ENCODE results near the gene COL27A1. TPM values are rescaled to one million over a fixed set of nuclear protein-coding genes. Genes with fewer than 3 reads are reported as not detected.

COL27A1 gene
- polyA plus RNA-seq, 5 donors, result 117 to 182 (median 145) TPM

DNA sequence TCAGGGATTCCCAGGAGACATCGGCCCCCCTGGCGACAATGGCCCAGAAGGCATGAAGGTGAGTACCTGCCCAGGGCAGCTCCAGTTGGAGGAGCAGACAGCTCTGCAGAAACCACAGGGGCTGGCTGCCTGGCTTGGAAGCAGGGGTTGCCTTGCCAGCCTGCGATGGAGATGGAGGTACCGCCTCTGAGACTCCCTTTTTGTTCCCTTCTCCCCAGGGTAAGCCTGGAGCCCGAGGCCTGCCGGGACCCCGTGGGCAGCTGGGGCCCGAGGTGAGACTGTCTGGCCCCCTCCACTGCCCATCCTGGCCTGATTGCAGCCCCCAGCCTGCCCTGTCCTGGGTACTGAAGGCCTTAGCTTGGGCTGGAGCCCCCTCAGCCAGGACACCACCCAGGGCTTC is 84.9 kb downstream of the COL27A1 start:
- no peak for DNase-seq

DNA sequence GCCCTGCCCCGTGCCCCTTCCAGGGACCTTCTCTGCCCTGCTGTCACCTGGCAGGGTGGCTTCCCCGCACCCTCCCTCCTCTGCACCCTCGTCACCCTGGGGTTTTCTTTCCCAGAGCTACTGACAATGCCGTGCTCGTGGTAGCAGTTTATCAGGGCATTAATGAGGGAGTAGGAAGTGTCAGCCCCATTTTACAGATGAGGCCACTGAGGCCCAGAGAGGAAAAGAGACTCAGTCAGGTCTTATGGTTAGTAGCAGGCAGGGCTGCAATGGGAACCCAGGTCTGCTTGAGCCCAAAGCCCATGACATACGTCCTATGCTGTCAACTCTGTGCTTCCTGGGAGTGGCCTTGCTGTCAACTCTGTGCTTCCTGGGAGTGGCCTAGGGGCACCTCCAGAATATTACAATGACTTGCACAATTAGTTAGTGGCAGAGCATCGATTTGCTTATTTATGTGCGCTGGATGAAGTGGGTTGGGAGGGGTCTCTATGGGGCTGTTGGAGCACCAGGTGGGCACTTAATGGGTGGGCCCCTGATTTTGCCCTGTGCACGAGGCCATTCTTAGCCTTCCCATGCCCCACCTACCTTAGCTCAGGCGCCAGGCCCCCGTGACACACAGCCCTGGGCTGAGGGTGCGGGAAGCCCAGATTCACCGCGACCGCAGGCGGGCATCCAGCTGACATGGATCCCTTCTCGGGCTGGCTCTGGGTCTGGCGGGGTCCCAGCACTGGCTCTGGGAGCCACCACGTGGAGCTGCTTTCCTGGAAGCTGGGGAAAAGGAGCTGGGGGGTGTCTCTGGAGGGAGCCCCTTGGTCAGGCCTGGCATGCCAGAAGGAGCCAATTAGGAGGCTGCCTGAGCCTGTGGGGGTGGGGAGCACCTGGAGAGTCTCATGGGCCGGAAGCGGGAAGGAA is 85.6 kb downstream of the COL27A1 start:
- DNase-seq, result no peak

- no peak for DNase-seq
Measured at GRCh38 chr9:114242837-114243236, 87.5 kb downstream of the COL27A1 start.

DNA sequence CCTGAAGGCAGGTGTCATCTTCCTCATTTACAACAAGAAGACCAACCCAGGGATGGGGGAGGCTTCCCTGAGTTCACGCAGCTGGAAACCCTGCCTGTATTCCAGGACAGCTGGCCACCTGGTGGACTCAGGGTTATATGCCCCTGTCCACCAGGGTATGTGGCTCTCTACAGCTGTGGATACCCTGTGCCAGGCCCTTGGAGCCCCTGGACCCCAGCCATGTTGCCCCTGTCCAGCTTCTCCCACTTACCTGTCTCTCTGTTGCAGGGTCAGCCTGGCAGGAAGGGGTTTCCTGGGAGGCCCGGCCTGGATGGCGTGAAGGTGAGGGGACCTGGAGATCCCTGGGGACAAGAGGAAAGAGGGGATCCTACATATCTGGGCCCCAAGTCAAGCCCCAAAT is 87.9 kb downstream of the COL27A1 start:
- no peak for DNase-seq

DNA sequence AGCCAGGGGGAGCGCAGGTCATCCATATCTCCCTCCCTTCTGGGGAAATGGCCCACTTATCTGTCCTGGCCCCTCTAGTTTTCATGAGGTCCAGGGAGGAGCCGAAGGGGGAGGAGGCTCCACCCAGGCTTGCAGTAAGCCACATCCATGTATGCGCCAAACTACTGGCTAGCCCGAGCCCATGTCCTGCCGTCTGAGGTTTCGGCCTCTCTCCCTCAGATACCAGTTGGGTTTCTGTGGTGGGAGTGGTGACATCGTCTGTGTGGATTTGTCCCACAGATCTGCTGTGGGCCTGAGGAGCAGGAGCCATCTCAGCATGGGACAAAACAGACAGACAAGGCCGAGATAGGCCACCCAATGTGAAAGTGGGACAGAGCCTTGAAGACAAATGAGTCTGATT is 89.2 kb downstream of the COL27A1 start:
- DNase-seq, result no peak

- no peak for DNase-seq
Measured at GRCh38 chr9:114246558-114246957, 91.2 kb downstream of the COL27A1 start.

DNA sequence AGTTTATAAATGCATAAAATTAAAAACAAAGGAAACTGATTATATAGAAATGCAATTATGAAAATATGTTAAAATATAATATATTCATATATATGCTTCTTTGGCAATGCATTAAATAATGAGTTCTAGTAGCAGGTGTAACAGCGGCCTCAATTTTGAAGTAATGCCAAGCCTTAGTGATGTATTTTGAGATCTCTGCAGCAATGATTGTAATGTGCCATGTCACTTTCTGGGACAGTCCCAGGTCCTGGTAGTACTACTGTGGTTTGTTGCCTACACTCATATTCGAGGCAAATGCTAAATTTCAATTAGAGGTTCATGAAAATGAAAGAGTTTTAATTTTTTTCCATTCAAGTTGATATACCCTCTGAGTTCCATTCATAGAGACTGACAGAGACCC is 91.7 kb downstream of the COL27A1 start:
- no peak for DNase-seq

- no peak for DNase-seq
Measured at GRCh38 chr9:114247491-114247890, 92.2 kb downstream of the COL27A1 start.

DNA sequence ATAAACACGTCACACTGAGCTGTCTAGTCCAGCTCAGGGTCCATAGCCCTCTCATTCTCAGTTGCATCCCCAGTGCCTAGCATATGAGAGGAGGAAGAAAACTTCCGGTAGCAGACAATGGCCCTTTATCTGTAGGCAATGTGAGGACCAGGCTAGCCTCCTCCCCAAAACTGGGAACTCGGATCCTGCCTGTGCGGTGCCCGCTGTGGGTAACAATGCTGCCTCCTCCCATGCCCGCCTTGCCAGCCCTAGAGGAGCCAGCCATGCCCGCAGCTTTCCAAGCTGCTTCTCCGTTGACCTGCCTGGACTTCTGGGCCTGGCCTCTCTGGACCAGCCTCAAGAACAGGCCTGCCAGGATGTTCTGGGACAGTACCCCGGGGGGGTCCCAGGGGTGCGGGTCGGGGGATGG is 93.0 kb downstream of the COL27A1 start:
- DNase-seq, result no peak

DNA sequence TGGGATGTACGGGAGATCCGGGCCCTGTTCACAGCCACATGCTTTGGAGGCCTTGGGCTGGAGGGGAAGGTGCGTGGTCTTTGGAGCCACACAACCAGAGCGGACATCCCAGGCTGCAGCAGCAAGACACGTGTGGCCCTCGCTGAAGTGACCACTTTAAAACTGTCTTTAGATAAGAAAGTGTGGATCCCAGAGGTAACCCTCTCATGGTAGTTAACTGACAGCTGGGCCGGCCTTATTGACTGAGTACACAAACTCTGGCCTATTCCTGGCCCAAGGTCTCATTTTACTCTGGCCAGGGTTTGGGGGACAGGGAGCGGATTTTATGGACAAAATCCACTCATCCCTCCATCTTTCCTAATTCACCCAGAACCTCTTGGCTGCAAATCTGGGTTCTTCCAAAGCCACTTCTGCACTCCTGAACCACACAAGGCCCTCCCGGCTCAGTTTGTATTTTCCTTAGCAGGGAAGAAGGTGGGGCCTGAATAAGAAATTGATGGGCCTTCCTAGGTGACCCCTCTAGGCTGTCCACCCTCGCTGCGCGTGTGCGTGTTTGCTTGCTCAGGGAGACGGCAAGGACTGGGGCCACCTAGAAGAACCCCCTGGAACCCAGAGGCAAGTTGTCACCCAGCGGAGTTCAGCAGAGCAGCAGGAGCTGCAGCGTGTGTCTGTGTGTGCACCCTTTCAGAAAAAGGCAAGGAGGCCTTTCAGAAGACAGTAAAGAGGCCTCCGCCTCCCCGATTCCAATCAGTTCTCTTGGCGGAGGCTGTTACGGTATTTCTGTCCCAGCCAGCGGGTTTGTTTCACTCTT is 94.3 kb downstream of the COL27A1 start:
- DNase-seq, result no peak

DNA sequence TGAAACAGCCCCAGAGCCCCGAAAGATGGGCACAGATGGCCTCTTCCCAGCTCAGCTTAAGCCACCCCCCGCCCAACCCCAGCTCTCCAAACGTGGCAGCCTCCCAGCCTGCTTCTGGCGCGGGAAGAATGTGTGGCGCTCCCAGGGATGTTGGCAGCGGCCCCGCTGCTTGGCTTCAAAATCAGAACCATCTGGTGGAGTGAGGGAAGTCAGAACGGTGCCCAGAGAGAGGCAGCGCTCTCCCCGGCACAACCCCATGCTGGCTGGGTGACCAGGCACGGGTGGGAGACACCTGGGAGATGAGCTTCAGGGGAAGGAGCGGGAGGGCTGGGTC is 94.9 kb downstream of the COL27A1 start:
- peak; percentile 82 to 84 for DNase-seq

- DNase-seq, result no peak
Measured at GRCh38 chr9:114250648-114251047, 95.3 kb downstream of the COL27A1 start.

GRCh38 chr9:114252394-114252793 is 97.1 kb downstream of the COL27A1 start:
- no peak for DNase-seq

DNA sequence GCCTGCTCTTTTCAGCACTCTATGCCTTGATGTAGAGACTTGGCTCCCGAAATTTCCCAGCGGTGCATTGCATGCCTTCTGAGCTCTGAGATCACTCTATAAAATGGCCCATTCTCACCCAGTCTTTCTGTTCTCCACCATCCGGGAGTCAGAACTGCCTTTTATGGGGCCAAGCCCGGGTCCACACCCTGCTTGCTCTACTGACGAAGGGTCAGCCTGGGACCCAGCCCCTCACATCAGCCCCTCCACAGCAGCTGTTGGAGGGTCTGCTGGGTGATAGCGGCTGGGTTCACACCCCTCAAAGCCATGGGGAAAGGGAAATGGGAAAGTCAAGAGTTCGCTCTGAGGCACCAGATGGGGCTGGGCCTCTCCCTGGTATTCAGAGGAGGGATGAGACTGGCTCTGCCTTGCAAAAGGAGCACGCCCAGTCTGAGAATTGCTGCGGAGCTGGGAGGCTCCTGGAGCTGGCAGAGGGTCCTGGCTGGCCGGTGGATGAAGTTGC is 101.5 kb downstream of the COL27A1 start:
- no peak for DNase-seq

DNA sequence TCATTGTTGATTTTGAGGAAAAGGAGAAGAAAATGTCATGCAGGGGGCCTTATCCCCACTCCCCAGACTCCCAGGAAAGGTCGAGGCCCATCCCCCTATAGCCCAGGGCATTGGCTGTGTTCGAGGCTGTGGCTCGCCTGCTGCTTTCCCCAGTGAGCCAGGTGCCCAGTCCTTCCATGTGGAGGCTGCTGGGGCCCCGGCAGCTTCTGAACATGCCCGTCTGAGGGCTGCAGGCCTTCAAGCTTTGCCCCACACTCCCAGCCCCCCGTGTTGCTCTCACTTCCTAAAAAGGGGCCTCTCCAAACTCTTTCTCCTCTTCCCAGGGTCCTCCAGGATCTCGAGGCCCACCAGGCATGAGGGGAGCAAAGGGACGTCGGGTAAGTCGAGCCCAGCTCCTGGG is 102.9 kb downstream of the COL27A1 start:
- no peak for DNase-seq

- DNase-seq, result no peak
Measured at GRCh38 chr9:114258866-114259797, 103.8 kb downstream of the COL27A1 start.

DNA sequence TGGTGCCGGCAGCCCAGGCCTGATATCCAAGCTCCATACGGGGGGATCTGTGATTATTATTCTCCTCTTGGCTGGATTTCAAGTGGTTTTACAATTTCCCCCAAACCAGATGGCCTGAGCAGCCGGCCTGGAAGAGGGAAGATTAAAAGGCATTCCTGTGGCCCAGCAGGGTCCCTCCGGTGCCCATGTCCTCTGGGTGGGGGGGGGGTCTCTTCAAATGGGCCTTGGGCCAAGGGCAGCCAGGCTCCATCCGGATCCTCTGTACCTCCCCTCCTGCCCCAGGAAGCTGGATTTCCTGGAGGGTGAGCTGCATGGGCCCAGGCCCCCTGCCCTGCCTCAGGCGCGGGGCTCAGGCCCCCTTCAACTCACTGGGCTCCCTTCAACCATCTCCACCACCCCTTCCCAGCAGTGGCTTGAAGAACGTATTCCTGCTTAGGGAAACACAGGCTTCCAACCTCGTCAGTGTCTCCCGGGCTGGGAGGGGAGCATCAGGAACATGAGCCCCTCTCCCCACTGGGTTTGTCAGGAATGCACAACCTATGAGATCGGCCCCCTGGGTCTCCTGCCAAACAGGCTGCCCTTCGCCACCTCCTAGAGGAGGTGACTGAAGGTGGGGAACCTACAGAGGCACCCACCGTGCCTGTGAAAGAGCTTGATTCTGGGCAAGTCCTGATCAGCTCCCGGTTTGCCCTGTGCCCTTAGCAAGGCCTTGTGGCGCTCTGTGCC is 104.6 kb downstream of the COL27A1 start:
- no peak for DNase-seq

- DNase-seq, result no peak
Measured at GRCh38 chr9:114261026-114261425, 105.7 kb downstream of the COL27A1 start.

GRCh38 chr9:114261987-114262386 is 106.7 kb downstream of the COL27A1 start:
- no peak for DNase-seq

DNA sequence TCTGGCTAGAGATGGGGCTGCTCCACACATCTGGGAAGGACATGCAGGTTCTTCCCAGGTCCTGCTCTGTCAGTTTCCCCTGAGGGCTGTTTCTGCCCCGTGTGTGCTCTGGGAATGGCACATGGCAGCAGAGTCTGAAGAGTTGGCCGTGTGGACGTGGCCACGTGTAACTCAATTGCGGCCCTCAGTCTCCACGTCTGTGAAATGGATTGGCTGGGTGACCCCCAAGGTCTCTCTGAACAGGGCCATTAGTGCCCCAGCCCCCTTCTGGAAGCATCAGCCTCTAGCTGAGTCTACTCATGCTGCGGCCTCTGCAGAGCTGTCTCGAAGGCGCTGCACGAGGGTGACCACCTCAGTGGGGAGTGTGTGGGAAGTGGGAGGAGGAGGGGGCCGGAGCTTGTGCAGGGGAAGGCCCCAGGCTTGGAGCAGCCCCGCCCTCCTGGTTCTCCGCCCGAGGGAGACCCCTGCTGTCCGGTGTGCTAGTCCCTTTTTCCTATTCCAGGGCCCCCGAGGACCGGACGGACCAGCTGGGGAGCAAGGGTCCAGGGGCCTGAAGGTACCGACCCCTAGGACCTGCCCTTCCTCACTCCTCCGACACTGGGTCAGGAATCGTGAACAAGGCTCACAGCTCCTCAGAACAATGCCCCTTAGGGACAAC is 108.6 kb downstream of the COL27A1 start:
- DNase-seq, result no peak
